DMS153 treated with DMSO at 0.1 percent for 48 hours (cell line): ENCODE results near the gene NOX3.

Experiments used
- DNase-seq: peaks from one replicate; lab custom pipeline; 2025; ENCODE audit not compliant: unreplicated experiment; lab: John Stamatoyannopoulos, UW

The NOX3 gene

GRCh38 chr6:155400654-155400965 lies 55.0 kb downstream of the NOX3 start:
- no peak for DNase-seq

GRCh38 chr6:155399745-155400653 lies 55.6 kb downstream of the NOX3 start:
- DNase-seq = no peak

- no peak for DNase-seq
Observed at GRCh38 chr6:155399062-155399744, 56.4 kb downstream of the NOX3 start.

GRCh38 chr6:155398701-155399061 lies 57.0 kb downstream of the NOX3 start:
- no peak for DNase-seq

DNA sequence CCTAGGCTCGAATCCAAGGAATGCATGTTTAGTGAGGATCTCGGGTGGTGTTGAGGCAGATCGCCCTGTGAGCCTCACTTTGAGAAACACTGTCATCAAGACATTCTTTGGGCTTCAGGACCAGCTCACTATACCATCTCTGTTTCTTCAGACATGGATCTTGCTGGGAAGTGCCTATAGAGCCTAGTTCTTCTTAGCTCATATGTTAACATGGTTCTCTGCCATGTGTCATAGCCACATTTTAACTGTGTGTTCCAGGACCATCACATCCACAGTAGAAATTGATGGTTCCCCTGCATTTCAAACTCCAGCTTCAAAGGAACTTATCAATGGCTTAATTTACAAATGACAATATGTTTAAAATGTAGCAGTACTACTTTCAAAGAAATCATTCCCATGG lies 57.4 kb downstream of the NOX3 start:
- DNase-seq = no peak

DNA sequence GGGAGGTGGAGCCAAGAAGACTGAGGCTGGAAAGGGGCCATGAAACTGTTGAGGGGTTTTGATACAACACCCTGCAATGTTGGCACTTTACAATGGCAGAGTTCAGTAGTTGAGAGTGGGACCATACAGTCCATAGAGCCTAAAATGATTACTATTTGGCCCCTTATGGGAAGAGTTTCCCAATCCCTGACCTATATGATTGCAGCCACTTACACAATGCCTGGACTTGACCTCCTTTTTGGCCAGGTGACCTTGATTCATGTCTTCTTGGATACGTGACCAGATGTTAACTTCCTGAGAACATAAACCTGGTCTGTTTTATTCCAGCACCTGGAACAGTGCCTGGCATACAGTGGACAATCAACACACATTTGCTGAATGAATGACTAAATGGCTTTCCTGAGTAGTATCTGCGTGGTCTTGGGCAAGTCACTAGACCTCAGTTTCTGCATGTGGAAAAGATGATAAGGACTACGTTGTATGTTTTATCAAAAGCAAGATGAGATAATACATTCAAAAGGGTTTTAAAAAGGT lies 58.4 kb downstream of the NOX3 start:
- DNase-seq = no peak

DNA sequence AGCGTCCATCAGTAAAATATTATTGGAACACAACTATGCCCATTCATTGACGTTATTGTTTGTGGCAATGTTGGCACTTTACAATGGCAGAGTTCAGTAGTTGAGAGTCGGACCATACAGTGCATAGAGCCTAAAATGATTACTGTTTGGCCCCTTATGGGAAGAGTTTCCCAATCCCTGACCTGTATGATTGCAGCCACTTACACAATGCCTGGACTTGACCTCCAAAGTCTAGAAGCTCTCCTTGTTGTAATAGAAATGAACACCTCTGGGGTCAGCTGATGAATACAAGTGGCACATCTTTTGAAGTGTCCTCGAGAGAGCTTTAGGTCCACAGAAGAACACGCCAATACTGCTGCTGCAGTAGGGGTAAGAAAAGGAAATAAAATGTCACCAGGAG lies 59.0 kb downstream of the NOX3 start:
- DNase-seq = no peak

DNA sequence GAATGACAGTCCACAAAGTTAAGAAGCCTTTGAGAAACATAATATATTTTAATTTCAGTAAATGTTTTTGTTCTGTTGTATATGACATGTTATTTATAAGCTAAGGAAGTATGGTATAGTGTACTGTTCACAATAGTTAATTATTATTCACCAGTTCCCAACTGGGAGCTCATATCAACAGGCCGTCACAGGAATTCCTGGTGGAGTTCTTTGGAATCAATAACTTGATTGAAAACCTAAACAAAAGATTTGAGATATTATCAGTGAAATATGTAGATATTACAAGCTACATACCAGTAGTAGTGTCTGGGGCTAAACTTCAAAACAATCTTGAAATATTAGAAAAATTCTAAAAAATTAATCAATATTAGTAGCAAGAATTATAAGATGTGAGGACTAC lies 60.3 kb downstream of the NOX3 start:
- no peak for DNase-seq

GRCh38 chr6:155389130-155389529 lies 66.5 kb downstream of the NOX3 start:
- DNase-seq = no peak

DNA sequence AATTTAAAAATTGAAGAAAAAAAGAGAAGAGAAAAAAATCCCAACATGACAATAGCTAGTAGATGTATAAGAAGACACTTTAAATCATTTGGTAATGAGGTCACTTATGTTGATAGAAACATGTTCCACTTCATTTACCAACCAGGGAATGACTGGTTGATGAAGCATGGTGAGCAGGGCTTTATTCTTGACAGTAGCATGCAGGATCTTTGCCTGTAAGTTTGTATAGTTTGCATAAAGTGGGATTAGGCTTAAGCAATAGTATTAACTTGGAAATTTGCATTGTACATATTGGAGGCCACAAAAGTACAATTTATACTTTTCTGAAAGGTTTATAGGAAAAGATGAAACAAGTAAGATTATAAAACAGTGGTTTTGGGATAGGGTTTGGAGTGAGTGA lies 67.0 kb downstream of the NOX3 start:
- DNase-seq = no peak

DNA sequence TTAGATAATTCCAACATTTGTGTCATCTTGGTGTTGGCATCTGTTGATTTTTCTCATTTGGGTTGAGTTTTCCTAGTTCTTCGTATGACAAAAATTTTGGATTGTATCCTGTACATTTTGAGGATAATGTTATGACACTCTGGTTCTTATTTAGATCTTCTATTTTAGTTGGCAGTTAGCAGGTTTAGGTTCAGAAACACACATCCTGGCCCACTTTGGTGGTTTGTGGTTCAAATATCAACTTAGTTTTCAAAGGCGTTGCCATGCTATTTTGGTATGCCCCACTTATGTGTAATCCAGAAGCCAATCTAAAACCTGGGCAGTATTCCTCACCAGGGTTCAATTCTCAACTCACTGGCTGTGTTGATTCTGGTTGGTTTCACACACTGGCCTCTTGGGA lies 68.2 kb downstream of the NOX3 start:
- DNase-seq = no peak

- DNase-seq = no peak
Observed at GRCh38 chr6:155384321-155384952, 71.2 kb downstream of the NOX3 start.

DNA sequence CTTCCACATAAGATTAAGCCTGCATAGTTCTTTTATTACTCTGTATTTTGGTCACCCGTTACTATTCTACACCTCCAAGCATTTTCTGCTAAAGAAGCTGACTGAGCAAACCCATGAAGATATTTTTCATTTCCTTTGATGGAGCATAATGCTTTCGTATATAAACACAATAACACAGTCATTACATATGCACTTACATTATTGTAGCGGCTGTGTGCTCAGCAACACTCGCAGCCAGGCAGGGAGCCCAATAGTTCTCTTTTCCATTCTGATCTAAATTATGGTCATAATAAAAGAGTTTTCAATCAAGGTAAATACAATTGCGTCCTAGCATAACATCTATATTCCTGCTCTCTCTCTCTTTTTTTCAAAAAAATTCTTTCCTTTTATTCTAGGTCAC lies 71.7 kb downstream of the NOX3 start:
- no peak for DNase-seq

- no peak for DNase-seq
Observed at GRCh38 chr6:155382338-155382685, 73.3 kb downstream of the NOX3 start.

GRCh38 chr6:155381673-155382337 lies 73.8 kb downstream of the NOX3 start:
- no peak for DNase-seq

GRCh38 chr6:155380666-155381332 lies 74.8 kb downstream of the NOX3 start:
- no peak for DNase-seq

- DNase-seq = no peak
Observed at GRCh38 chr6:155378724-155379123, 76.9 kb downstream of the NOX3 start.

DNA sequence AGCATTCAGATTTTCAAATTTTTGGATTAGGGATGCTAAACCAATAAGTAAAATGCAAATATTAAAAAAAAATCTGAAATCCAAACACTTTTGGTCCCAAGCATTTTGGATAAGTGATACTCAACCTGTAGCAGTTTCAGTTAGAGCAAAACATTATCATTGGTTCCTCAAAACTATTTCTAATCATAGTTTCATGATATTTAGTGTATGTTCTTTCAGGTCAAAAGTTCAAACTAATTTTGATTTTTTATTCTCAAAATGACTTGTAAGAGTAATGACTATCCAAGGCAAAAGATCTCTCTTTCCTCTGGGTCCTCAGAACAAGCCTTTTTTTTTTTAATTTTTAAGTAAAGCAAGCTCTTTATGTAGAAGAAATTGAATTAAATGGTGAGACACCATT lies 77.4 kb downstream of the NOX3 start:
- DNase-seq = no peak

- DNase-seq = no peak
Observed at GRCh38 chr6:155377061-155377460, 78.6 kb downstream of the NOX3 start.

- no peak for DNase-seq
Observed at GRCh38 chr6:155375801-155376200, 79.8 kb downstream of the NOX3 start.

GRCh38 chr6:155374681-155375080 lies 81.0 kb downstream of the NOX3 start:
- DNase-seq = no peak
